Gastroesophageal sphincter (tissue), 4 donors: ENCODE data around the gene HOXB6. TPM values are rescaled to one million over a fixed set of nuclear protein-coding genes. Genes with fewer than 3 reads are reported as not detected.

ENCODE experiments used
- ATAC-seq: fragments of 150-250 bp; one replicate; pipeline ENCODE4 v1.9.1; 2016; ENCODE audit warnings: mild to moderate bottlenecking, moderate library complexity
- H3K27ac ChIP-seq, 4 donors: fragments of 200-600 bp; sonication (generic) in 3 of 4; 1 replicate in 3 of 4; 2 replicates in 1 of 4; pipeline ENCODE4 v1.5.1; 2016 to 2019
- H3K27me3 ChIP-seq: fragments of 200-600 bp; sonication (generic); one replicate; pipeline ENCODE4 v1.5.1; 2019
- H3K36me3 ChIP-seq, 2 donors: fragments of 200-600 bp; sonication (generic); one replicate each; pipeline ENCODE4 v1.5.1; 2019; ENCODE audit warnings: control low read depth in 1 of 2
- H3K4me1 ChIP-seq, 3 donors: fragments of 200-600 bp; sonication (generic); 1 replicate in 2 of 3; 2 replicates in 1 of 3; pipeline ENCODE4 v1.5.1; 2016 to 2019; ENCODE audit warnings: control low read depth in 2 of 3
- H3K4me3 ChIP-seq, 2 donors: fragments of 200-600 bp; sonication (generic); one replicate each; pipeline ENCODE4 v1.5.1; 2019; ENCODE audit warnings: mild to moderate bottlenecking in 1 of 2, moderate library complexity in 1 of 2
- H3K9me3 ChIP-seq, 3 donors: fragments of 200-600 bp; sonication (generic); one replicate each; pipeline ENCODE4 v1.5.1; 2017 to 2019; ENCODE audit warnings: control low read depth in 2 of 3
- CTCF ChIP-seq, 4 experiments: fragments of 200-600 bp in 2 of 4; fragments of 450-650 bp in 2 of 4; sonication (generic) in 1 of 4; IDR thresholded peaks; one replicate each; pipeline ENCODE4 v1.5.1; 2017 to 2019; ENCODE audit warnings: antibody characterized with exemption in 4 of 4, mild to moderate bottlenecking in 2 of 4, moderate library complexity in 2 of 4
- EP300 ChIP-seq: sonication (generic); formaldehyde crosslinking; IDR thresholded peaks from one replicate; pipeline ENCODE4 v1.6.1; 2017; ENCODE audit warnings: antibody characterized with exemption, mild to moderate bottlenecking
- POLR2A ChIP-seq, 2 donors: fragments of 450-650 bp; IDR thresholded peaks; one replicate each; pipeline ENCODE4 v1.6.1; 2017; ENCODE audit warnings: antibody characterized with exemption in 2 of 2, mild to moderate bottlenecking in 2 of 2, moderate library complexity in 1 of 2
- POLR2AphosphoS5 ChIP-seq: sonication (generic); formaldehyde crosslinking; IDR thresholded peaks from one replicate; pipeline ENCODE4 v1.6.1; 2017; ENCODE audit warnings: antibody characterized with exemption
- WGBS, 2 donors: methylation state at CpG; one replicate each; pipeline ENCODE4 v1.1.5; 2018; ENCODE audit warnings: low coverage in 1 of 2; 5-methylcytosine and 5-hydroxymethylcytosine counted together
- total RNA-seq, 4 donors: library from RNA; depleted of rRNA; stranded (reverse); fragments of >200 nt; gene quantifications; one replicate each; pipeline ENCODE4 v1.1.0, GENCODE V29; 2016

HOXB6 gene
- total RNA-seq, 4 donors from 2014 or later: 4.9 to 40.1 (median 5.1) TPM

GRCh38 chr17:48595278-48595999 is 9.3 kb downstream of the HOXB6 start:
- Histone ChIP-seq H3K9me3 (no peaks in the 10 kb centered on the region), H3K27ac (no peak overlapping the region), H3K4me3 (no peak overlapping the region), H3K36me3 (peaks cover 0 to 3% of the 10 kb centered on the region in 2 donors), H3K4me1 (peaks cover 0 to 72% (median 3%) of the 10 kb centered on the region in 3 donors), H3K27me3 (peaks cover 81% of the 10 kb centered on the region)
- ATAC-seq: no peak
- 87 to 93% methylated on average over 9 to 16 of the region's 25 CpGs for WGBS, 2 donors
- TF ChIP-seq CTCF (IDR thresholded peaks at IDR 0.05): no peak
- no peak for TF ChIP-seq POLR2A (IDR thresholded peaks at IDR 0.05)
- no peak for TF ChIP-seq POLR2AphosphoS5
- no peak for TF ChIP-seq EP300

GRCh38 chr17:48594538-48595277 is 10.1 kb downstream of the HOXB6 start:
- Histone ChIP-seq H3K27me3 (peaks cover 75% of the 10 kb centered on the region), H3K4me1 (peaks cover 0 to 72% (median 3%) of the 10 kb centered on the region in 3 donors), H3K36me3 (peaks cover 0 to 3% of the 10 kb centered on the region in 2 donors), H3K27ac (peak overlapping the region in 2 of 4 donors; percentile 97 to 98), H3K4me3 (peak overlapping the region in 1 of 2 donors; percentile 58), H3K9me3 (no peaks in the 10 kb centered on the region)
- TF ChIP-seq POLR2AphosphoS5 (no peak), EP300 (no peak), CTCF (IDR thresholded peaks at IDR 0.05) (no peak), POLR2A (IDR thresholded peaks at IDR 0.05) (no peak)
- no peak for ATAC-seq
- WGBS, 2 donors: 91 to 100% methylated on average over 1 to 5 of the region's 25 CpGs

GRCh38 chr17:48593840-48594537 is 10.8 kb downstream of the HOXB6 start:
- H3K4me1 ChIP-seq: peaks cover 0 to 71% (median 3%) of the 10 kb centered on the region in 3 donors
- 1 to 22% methylated on average over 20 to 27 of the region's 37 CpGs for WGBS, 2 donors
- peak; percentile 70 for ATAC-seq
- H3K27ac ChIP-seq: peak overlapping the region in 2 of 4 donors; percentile 97 to 98
- H3K9me3 ChIP-seq: no peaks in the 10 kb centered on the region
- peaks cover 67% of the 10 kb centered on the region for H3K27me3 ChIP-seq
- peak; percentile 69 for TF ChIP-seq POLR2AphosphoS5
- no peak for TF ChIP-seq EP300
- no peak for TF ChIP-seq POLR2A (IDR thresholded peaks at IDR 0.05)
- TF ChIP-seq CTCF (IDR thresholded peaks at IDR 0.05): peak in 3 of 4 experiments; percentile 96 to 99 (median 98)
- peaks cover 0 to 3% of the 10 kb centered on the region in 2 donors for H3K36me3 ChIP-seq
- peak overlapping the region; percentile 55 to 58 for H3K4me3 ChIP-seq

- Histone ChIP-seq H3K4me3 (peak within 1 kb of the TSS; percentile 55 to 58), H3K9me3 (no peaks in the 10 kb centered on the region), H3K36me3 (peaks cover 0 to 3% of the 10 kb centered on the region in 2 donors), H3K27ac (peak within 1 kb of the TSS in 3 of 4 donors; percentile 12 to 98 (median 97)), H3K4me1 (peaks cover 0 to 64% (median 3%) of the 10 kb centered on the region in 3 donors), H3K27me3 (peaks cover 60% of the 10 kb centered on the region)
- ATAC-seq: peak; percentile 17
- peak; percentile 34 for TF ChIP-seq POLR2AphosphoS5
- no peak for TF ChIP-seq EP300
- WGBS, 2 donors: 0% methylated on average over 2 to 13 of the region's 50 CpGs
Observed at GRCh38 chr17:48593126-48593829, 11.5 kb downstream of the HOXB6 start, which contains the start of gene HOXB5. Gene HOXB5 (minus strand): TSS chr17:48593779. CDS start chr17:48593682, 97 bp downstream.
